ENCODE data around the gene DHX36.

The DHX36 gene

DNA sequence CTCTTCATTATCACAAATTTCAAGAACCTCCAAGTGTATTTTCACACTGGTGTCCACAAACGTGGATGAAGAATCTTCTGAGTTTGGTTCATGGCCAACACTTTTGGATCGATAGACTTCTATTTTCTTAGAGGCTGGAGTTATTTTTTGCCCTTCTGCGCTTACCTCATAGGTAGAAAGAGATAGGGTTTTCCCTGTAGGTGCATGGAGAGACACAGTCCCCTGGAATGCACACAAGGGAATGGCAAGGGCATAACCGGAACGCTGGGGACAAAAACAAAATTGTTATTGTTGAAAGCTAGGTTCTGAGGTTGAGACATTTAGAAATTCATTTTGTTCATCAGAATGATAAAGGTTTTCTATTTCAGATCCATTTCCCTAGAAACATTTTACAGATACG, 13.7 kb upstream of the DHX36 start:
- Histone ChIP-seq H4K91ac (ENCODE audit: low read depth, low read length) (no peak overlapping the region), H2AFZ (ENCODE audit: insufficient read depth, low read length, poor library complexity) (no peak overlapping the region), H3K27me3 (ENCODE audit: insufficient read depth, low read length) (no peaks in the 10 kb centered on the region), H3K4ac (ENCODE audit: low read depth, low read length) (no peak overlapping the region), H3K79me2 (ENCODE audit: control insufficient read depth, insufficient read depth, low read length, poor library complexity) (no peaks in the 10 kb centered on the region), H2BK12ac (ENCODE audit: low read length) (no peak overlapping the region), H4K12ac (ENCODE audit: low read depth, low read length) (no peak overlapping the region), H4K8ac (ENCODE audit: low read depth, low read length) (no peak overlapping the region), H3K23ac (ENCODE audit: low read length) (no peak overlapping the region), H3K9ac (ENCODE audit: low read length) (no peak overlapping the region), H3K4me3 (ENCODE audit: low read depth, low read length) (no peak overlapping the region), H2AK5ac (ENCODE audit: low read length) (no peak overlapping the region), H3K4me1 (ENCODE audit: control insufficient read depth in 1 of 2, insufficient read depth in 2 of 2, low read length in 2 of 2) (no peaks in the 10 kb centered on the region), H3K18ac (ENCODE audit: low read length) (no peak overlapping the region), H3K9me3 (ENCODE audit: insufficient read depth, low read depth, low read length) (no peaks in the 10 kb centered on the region), H2BK120ac (ENCODE audit: insufficient read depth, low read length, poor library complexity) (no peak overlapping the region), H3K36me3 (ENCODE audit: control insufficient read depth in 1 of 2, insufficient read depth in 2 of 2, low read length in 2 of 2) (no peaks in the 10 kb centered on the region), H3K4me2 (ENCODE audit: low read length) (no peak overlapping the region), H2BK5ac (ENCODE audit: low read depth, low read length, poor library complexity) (no peak overlapping the region), H3K79me1 (ENCODE audit: low read length) (no peaks in the 10 kb centered on the region), H3K14ac (ENCODE audit: low read length) (no peak overlapping the region), H3K27ac (ENCODE audit: low read depth, low read length) (no peak overlapping the region)
- no CpG with 5 or more reads among the region's 6 CpGs for WGBS (ENCODE audit: extremely low coverage, insufficient coverage, insufficient read length)
- no peak for DNase-seq

DNA sequence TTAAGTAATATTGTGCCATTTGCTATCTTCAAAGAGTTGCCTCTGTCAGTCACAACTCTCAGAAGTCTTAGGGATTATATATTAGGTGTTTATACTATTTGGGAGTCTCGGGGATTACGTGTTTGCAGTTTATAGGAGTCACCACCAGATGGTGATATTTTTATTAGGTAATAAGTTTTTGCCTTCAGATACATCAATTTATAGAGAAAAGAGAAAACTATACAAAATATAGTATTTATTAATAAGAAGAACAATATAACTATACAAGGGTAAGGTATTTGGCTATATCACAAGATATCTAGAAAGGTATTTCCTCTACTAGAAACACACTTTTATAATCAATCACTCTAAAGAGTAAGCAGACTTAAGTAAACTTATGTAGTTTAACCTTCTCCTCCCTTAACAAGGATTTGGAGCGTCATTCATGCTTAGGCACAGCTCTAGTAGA, 10.7 kb upstream of the DHX36 start:
- no peaks in the 10 kb centered on the region for H3K4me1 ChIP-seq (ENCODE audit: control insufficient read depth in 1 of 2, insufficient read depth in 2 of 2, low read length in 2 of 2)
- no peak overlapping the region for H3K27ac ChIP-seq (ENCODE audit: low read depth, low read length)
- H3K4me3 ChIP-seq (ENCODE audit: low read depth, low read length): no peak overlapping the region
- H3K79me1 ChIP-seq (ENCODE audit: low read length): no peaks in the 10 kb centered on the region
- H3K23ac ChIP-seq (ENCODE audit: low read length): no peak overlapping the region
- H2BK12ac ChIP-seq (ENCODE audit: low read length): no peak overlapping the region
- no peak overlapping the region for H2AFZ ChIP-seq (ENCODE audit: insufficient read depth, low read length, poor library complexity)
- H2AK5ac ChIP-seq (ENCODE audit: low read length): no peak overlapping the region
- H3K36me3 ChIP-seq (ENCODE audit: control insufficient read depth in 1 of 2, insufficient read depth in 2 of 2, low read length in 2 of 2): no peaks in the 10 kb centered on the region
- no peak overlapping the region for H4K12ac ChIP-seq (ENCODE audit: low read depth, low read length)
- H4K91ac ChIP-seq (ENCODE audit: low read depth, low read length): no peak overlapping the region
- H3K9me3 ChIP-seq (ENCODE audit: insufficient read depth, low read depth, low read length): no peaks in the 10 kb centered on the region
- H3K4me2 ChIP-seq (ENCODE audit: low read length): no peak overlapping the region
- H3K9ac ChIP-seq (ENCODE audit: low read length): no peak overlapping the region
- no peak overlapping the region for H3K14ac ChIP-seq (ENCODE audit: low read length)
- no peak overlapping the region for H4K8ac ChIP-seq (ENCODE audit: low read depth, low read length)
- H3K27me3 ChIP-seq (ENCODE audit: insufficient read depth, low read length): no peaks in the 10 kb centered on the region
- no peak overlapping the region for H2BK5ac ChIP-seq (ENCODE audit: low read depth, low read length, poor library complexity)
- no peak overlapping the region for H2BK120ac ChIP-seq (ENCODE audit: insufficient read depth, low read length, poor library complexity)
- H3K18ac ChIP-seq (ENCODE audit: low read length): no peak overlapping the region
- WGBS (ENCODE audit: extremely low coverage, insufficient coverage, insufficient read length): no CpG with 5 or more reads among the region's 3 CpGs
- H3K4ac ChIP-seq (ENCODE audit: low read depth, low read length): no peak overlapping the region
- peak in 1 of 2 donors; percentile 75 for DNase-seq
- H3K79me2 ChIP-seq (ENCODE audit: control insufficient read depth, insufficient read depth, low read length, poor library complexity): no peaks in the 10 kb centered on the region

DNA sequence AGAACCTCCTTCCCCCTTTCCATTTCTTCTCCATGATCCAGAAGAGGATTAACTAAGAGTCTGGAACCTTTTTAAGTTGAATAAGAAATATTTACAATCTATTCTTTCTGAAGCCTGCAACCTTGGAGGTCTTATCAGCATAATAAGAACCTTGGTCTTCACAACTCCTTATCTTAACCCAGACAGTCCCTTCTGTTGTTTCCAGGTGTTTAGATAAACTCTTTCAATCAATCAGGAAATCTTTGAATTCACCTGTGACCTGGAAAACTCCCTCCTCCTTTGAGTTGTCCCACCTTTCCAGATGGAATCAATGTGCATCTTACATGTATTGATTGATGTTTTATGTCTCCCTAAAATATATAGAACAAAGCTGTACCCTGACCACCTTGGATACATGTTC, 3.6 kb upstream of the DHX36 start:
- H3K4ac ChIP-seq (ENCODE audit: low read depth, low read length): no peak overlapping the region
- no peak overlapping the region for H3K4me2 ChIP-seq (ENCODE audit: low read length)
- H3K4me3 ChIP-seq (ENCODE audit: low read depth, low read length): no peak overlapping the region
- no peak overlapping the region for H2BK120ac ChIP-seq (ENCODE audit: insufficient read depth, low read length, poor library complexity)
- no peak overlapping the region for H4K91ac ChIP-seq (ENCODE audit: low read depth, low read length)
- H3K23ac ChIP-seq (ENCODE audit: low read length): no peak overlapping the region
- peaks cover 4% of the 10 kb centered on the region for H3K79me1 ChIP-seq (ENCODE audit: low read length)
- no peaks in the 10 kb centered on the region for H3K27me3 ChIP-seq (ENCODE audit: insufficient read depth, low read length)
- H2AFZ ChIP-seq (ENCODE audit: insufficient read depth, low read length, poor library complexity): no peak overlapping the region
- H4K8ac ChIP-seq (ENCODE audit: low read depth, low read length): no peak overlapping the region
- H3K18ac ChIP-seq (ENCODE audit: low read length): no peak overlapping the region
- H3K27ac ChIP-seq (ENCODE audit: low read depth, low read length): no peak overlapping the region
- H2BK5ac ChIP-seq (ENCODE audit: low read depth, low read length, poor library complexity): no peak overlapping the region
- H2BK12ac ChIP-seq (ENCODE audit: low read length): no peak overlapping the region
- DNase-seq: no peak
- no peak overlapping the region for H2AK5ac ChIP-seq (ENCODE audit: low read length)
- H3K9me3 ChIP-seq (ENCODE audit: insufficient read depth, low read depth, low read length): no peaks in the 10 kb centered on the region
- no peak overlapping the region for H3K9ac ChIP-seq (ENCODE audit: low read length)
- H3K36me3 ChIP-seq (ENCODE audit: control insufficient read depth in 1 of 2, insufficient read depth in 2 of 2, low read length in 2 of 2): no peaks in the 10 kb centered on the region
- H4K12ac ChIP-seq (ENCODE audit: low read depth, low read length): no peak overlapping the region
- H3K14ac ChIP-seq (ENCODE audit: low read length): no peak overlapping the region
- H3K79me2 ChIP-seq (ENCODE audit: control insufficient read depth, insufficient read depth, low read length, poor library complexity): peaks cover 2% of the 10 kb centered on the region
- no peaks in the 10 kb centered on the region for H3K4me1 ChIP-seq (ENCODE audit: control insufficient read depth in 1 of 2, insufficient read depth in 2 of 2, low read length in 2 of 2)

DNA sequence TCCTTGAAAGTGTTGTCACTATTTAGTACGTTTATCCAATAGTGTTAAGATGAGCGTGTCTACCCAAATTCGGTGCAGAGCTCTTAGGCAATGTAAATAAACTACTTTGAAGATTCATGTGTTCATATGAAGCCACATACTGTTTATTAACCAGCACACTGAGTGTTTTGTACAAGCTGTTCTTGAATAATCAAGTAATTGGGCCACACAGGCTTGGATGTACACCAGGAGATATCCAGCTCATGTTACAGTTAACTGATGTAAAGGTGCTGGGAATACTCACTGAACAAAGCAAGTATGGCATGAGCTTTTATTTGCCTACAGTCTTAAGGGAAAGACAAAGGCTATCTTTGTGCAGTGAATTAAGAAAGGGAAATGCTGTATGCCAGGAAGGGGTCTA, 632 bp upstream of the DHX36 start:
- Histone ChIP-seq H3K23ac (ENCODE audit: low read length) (no peak overlapping the region), H3K14ac (ENCODE audit: low read length) (no peak overlapping the region), H3K9ac (ENCODE audit: low read length) (no peak overlapping the region), H2BK5ac (ENCODE audit: low read depth, low read length, poor library complexity) (no peak overlapping the region), H3K36me3 (ENCODE audit: control insufficient read depth in 1 of 2, insufficient read depth in 2 of 2, low read length in 2 of 2) (no peaks in the 10 kb centered on the region), H3K79me1 (ENCODE audit: low read length) (peaks cover 4% of the 10 kb centered on the region), H2BK120ac (ENCODE audit: insufficient read depth, low read length, poor library complexity) (no peak overlapping the region), H3K18ac (ENCODE audit: low read length) (no peak overlapping the region), H3K4me1 (ENCODE audit: control insufficient read depth in 1 of 2, insufficient read depth in 2 of 2, low read length in 2 of 2) (no peaks in the 10 kb centered on the region), H3K4ac (ENCODE audit: low read depth, low read length) (no peak overlapping the region), H4K12ac (ENCODE audit: low read depth, low read length) (no peak overlapping the region), H3K27me3 (ENCODE audit: insufficient read depth, low read length) (no peaks in the 10 kb centered on the region), H4K91ac (ENCODE audit: low read depth, low read length) (no peak overlapping the region), H2BK12ac (ENCODE audit: low read length) (no peak overlapping the region), H4K8ac (ENCODE audit: low read depth, low read length) (peak overlapping the region; percentile 35), H2AFZ (ENCODE audit: insufficient read depth, low read length, poor library complexity) (no peak overlapping the region), H2AK5ac (ENCODE audit: low read length) (no peak overlapping the region), H3K4me2 (ENCODE audit: low read length) (no peak overlapping the region), H3K4me3 (ENCODE audit: low read depth, low read length) (no peak overlapping the region), H3K79me2 (ENCODE audit: control insufficient read depth, insufficient read depth, low read length, poor library complexity) (peaks cover 2% of the 10 kb centered on the region), H3K27ac (ENCODE audit: low read depth, low read length) (no peak overlapping the region), H3K9me3 (ENCODE audit: insufficient read depth, low read depth, low read length) (no peaks in the 10 kb centered on the region)
- WGBS (ENCODE audit: extremely low coverage, insufficient coverage, insufficient read length): no CpG with 5 or more reads among the region's 3 CpGs
- DNase-seq: no peak

Measured in trophoblast cell (in vitro differentiated cells and primary cell).